NOMO-1 treated with DMSO at 0.1 percent for 48 hours (cell line): ENCODE results near the gene EMB.
A peak's percentile ranks its signal among the peaks of the same experiment; 100 is the strongest.
"Not testable (repeated sequence)": the region's sequence is repeated elsewhere in the genome, so short reads cannot be mapped to it uniquely, and the experiment has no call there.

ENCODE experiments used
- DNase-seq: peaks from one replicate; lab custom pipeline; 2025; ENCODE audit not compliant: unreplicated experiment; lab: John Stamatoyannopoulos, UW

EMB gene

GRCh38 chr5:50440651-50441492 is at the start of gene EMB:
EMB (minus strand) TSS chr5:50441288; CDS start chr5:50441151, 137 bp downstream.
- DNase-seq: peak; percentile 74

- DNase-seq: not testable (repeated sequence)
These were observed 48.4 kb upstream of the EMB start for GRCh38 chr5:50489491-50489890.

- DNase-seq: not testable (repeated sequence)
These were observed 37.7 kb upstream of the EMB start for GRCh38 chr5:50478790-50479189.

- DNase-seq: no peak
These were observed 35.5 kb upstream of the EMB start for GRCh38 chr5:50476549-50476948.

- not testable (repeated sequence) for DNase-seq
These were observed 23.9 kb upstream of the EMB start for GRCh38 chr5:50465015-50465414.

GRCh38 chr5:50463726-50464125 is 22.6 kb upstream of the EMB start:
- no peak for DNase-seq

- DNase-seq: no peak
These were observed 22.0 kb upstream of the EMB start for GRCh38 chr5:50463047-50463446.

- not testable (repeated sequence) for DNase-seq
These were observed 21.5 kb upstream of the EMB start for GRCh38 chr5:50462579-50462978.

GRCh38 chr5:50458372-50458771 is 17.3 kb upstream of the EMB start:
- not testable (repeated sequence) for DNase-seq

- DNase-seq: not testable (repeated sequence)
These were observed 8.2 kb upstream of the EMB start for GRCh38 chr5:50449241-50449640.

- no peak for DNase-seq
These were observed 6.9 kb upstream of the EMB start for GRCh38 chr5:50447941-50448340.

- DNase-seq: no peak
These were observed 6.1 kb upstream of the EMB start for GRCh38 chr5:50447228-50447627.

GRCh38 chr5:50445296-50445949 is 4.3 kb upstream of the EMB start:
- peak; percentile 88 for DNase-seq

GRCh38 chr5:50442559-50443539 is 1.8 kb upstream of the EMB start:
- peak; percentile 51 for DNase-seq

GRCh38 chr5:50441493-50441955 is 436 bp upstream of the EMB start:
- DNase-seq: peak; percentile 35

GRCh38 chr5:50439221-50439620 is 1.9 kb downstream of the EMB start:
- DNase-seq: no peak

- peak; percentile 78 for DNase-seq
These were observed 3.0 kb downstream of the EMB start for GRCh38 chr5:50438060-50438459.

- no peak for DNase-seq
These were observed 5.9 kb downstream of the EMB start for GRCh38 chr5:50435168-50435567.

- DNase-seq: not testable (repeated sequence)
These were observed 9.8 kb downstream of the EMB start for GRCh38 chr5:50431133-50431904.

GRCh38 chr5:50423100-50423799 is 17.8 kb downstream of the EMB start:
- DNase-seq: not testable (repeated sequence)
